22Rv1 (cell line): Measurements from ENCODE around the gene ADAMTSL2.

Experiments used
- CTCF ChIP-seq: fragments of 450-650 bp; IDR thresholded peaks from 2 replicates; pipeline ENCODE4 v1.5.1; 2017; ENCODE audit warnings: mild to moderate bottlenecking
- ZFX ChIP-seq: fragments of 450-650 bp; IDR thresholded peaks from 2 replicates; pipeline ENCODE4 v1.6.1; 2017; ENCODE audit warnings: antibody characterized with exemption, borderline replicate concordance

DNA sequence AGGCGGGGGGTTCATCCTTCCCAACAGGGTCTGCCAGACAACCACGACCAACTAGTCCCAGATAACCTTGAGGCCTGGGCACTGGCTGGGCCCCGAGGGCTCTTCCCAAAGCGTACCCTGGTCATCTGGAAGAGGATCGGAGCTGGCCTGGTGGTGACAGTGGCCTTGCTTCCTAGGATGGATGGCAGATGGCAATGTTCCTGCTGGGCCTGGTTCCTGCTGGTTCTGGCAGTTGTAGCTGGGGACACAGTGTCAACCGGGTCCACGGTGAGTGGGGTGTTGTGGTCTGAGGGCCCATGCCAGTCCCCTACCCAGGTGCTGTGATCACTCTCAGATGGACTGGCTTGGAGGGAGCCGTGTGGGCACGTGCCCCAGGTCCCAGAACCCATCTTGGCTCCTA, 2.0 kb downstream of the ADAMTSL2 start:
- TF ChIP-seq CTCF (no peak), ZFX (no peak)
